Vagina (tissue), 2 donors: ENCODE measurements around the gene ATG4B. TPM values are rescaled to one million over a fixed set of nuclear protein-coding genes. Genes with fewer than 3 reads are reported as not detected.
A peak's percentile ranks its signal among the peaks of the same experiment; 100 is the strongest.
"Not testable (repeated sequence)": the region's sequence is repeated elsewhere in the genome, so short reads cannot be mapped to it uniquely, and the experiment has no call there.

Experiments
- DNase-seq, 2 donors: peaks; one replicate each; pipeline ENCODE4 v3.0.0-alpha.2; 2017; ENCODE audit errors: extremely low spot score in 2 of 2
- H3K27ac ChIP-seq: fragments of 200-600 bp; sonication (generic); one replicate; pipeline ENCODE4 v1.5.1; 2019
- H3K27me3 ChIP-seq: fragments of 200-600 bp; sonication (generic); one replicate; pipeline ENCODE4 v1.5.1; 2019
- H3K36me3 ChIP-seq, 2 donors: fragments of 200-600 bp; sonication (generic); one replicate each; pipeline ENCODE4 v1.5.1; 2017 to 2019
- H3K4me1 ChIP-seq: fragments of 200-600 bp; sonication (generic); one replicate; pipeline ENCODE4 v1.5.1; 2019
- H3K4me3 ChIP-seq, 2 donors: fragments of 200-600 bp; sonication (generic); 1 replicate in 1 of 2; 2 replicates in 1 of 2; pipeline ENCODE4 v1.5.1; 2016 to 2019
- H3K9me3 ChIP-seq: fragments of 200-600 bp; sonication (generic); one replicate; pipeline ENCODE4 v1.5.1; 2019
- POLR2A ChIP-seq, 2 donors: fragments of 450-650 bp; IDR thresholded peaks; one replicate each; pipeline ENCODE4 v1.6.1; 2017; ENCODE audit warnings: antibody characterized with exemption in 2 of 2, mild to moderate bottlenecking in 2 of 2, moderate library complexity in 2 of 2
- POLR2AphosphoS5 ChIP-seq, 2 donors: sonication (generic); formaldehyde crosslinking; IDR thresholded peaks; one replicate each; pipeline ENCODE4 v1.9.0; 2017; ENCODE audit warnings: antibody characterized with exemption in 2 of 2, mild to moderate bottlenecking in 2 of 2, low read depth in 1 of 2; ENCODE audit not compliant: insufficient read depth in 1 of 2
- intact Hi-C: fragments of 100-400 bp; cut with DNase I; formaldehyde crosslinking; loops from one replicate; pipeline ENCODE4 v1.15.1; 2023
- total RNA-seq: library from RNA; depleted of rRNA; stranded (reverse); fragments of >200 nt; gene quantifications from one replicate; pipeline ENCODE4 v1.2.3, GENCODE V29; 2016
- TF ChIP-seq, protein P1 (sequence below), 3 experiments: fragments of 450-650 bp in 2 of 3; fragments of 200-600 bp in 1 of 3; sonication (generic) in 1 of 3; IDR thresholded peaks; one replicate each; pipeline ENCODE4 v1.5.1; 2017 to 2019; ENCODE audit warnings: antibody characterized with exemption in 3 of 3, mild to moderate bottlenecking in 2 of 3, moderate library complexity in 2 of 3

Gene ATG4B
- 104 TPM for total RNA-seq

GRCh38 chr2:241637018-241637794 is at the start of gene ATG4B, which contains the start of gene THAP4:
Gene ATG4B, plus strand, starts transcription at chr2:241637693. Its CDS starts 22 bp downstream, at chr2:241637715.
Gene THAP4, minus strand, starts transcription at chr2:241637158. Its CDS starts 141 bp downstream, at chr2:241637017.
- H3K27me3 ChIP-seq, result no peaks in the 10 kb centered on the region
- peak within 1 kb of the TSS; percentile 82 to 87 for H3K4me3 ChIP-seq
- intact Hi-C loops, result loop anchor here (5.0 kb wide), 1 partner anchor 320 kb away; the partner anchor contains the start of genes HDLBP and SEPTIN2
- TF ChIP-seq, protein P1, sequence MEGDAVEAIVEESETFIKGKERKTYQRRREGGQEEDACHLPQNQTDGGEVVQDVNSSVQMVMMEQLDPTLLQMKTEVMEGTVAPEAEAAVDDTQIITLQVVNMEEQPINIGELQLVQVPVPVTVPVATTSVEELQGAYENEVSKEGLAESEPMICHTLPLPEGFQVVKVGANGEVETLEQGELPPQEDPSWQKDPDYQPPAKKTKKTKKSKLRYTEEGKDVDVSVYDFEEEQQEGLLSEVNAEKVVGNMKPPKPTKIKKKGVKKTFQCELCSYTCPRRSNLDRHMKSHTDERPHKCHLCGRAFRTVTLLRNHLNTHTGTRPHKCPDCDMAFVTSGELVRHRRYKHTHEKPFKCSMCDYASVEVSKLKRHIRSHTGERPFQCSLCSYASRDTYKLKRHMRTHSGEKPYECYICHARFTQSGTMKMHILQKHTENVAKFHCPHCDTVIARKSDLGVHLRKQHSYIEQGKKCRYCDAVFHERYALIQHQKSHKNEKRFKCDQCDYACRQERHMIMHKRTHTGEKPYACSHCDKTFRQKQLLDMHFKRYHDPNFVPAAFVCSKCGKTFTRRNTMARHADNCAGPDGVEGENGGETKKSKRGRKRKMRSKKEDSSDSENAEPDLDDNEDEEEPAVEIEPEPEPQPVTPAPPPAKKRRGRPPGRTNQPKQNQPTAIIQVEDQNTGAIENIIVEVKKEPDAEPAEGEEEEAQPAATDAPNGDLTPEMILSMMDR (IDR thresholded peaks at IDR 0.05), result no peak
- peak; percentile 43 to 73 for TF ChIP-seq POLR2AphosphoS5 (IDR thresholded peaks at IDR 0.05; ENCODE audit: insufficient read depth in 1 of 2, low read depth in 1 of 2)
- peak within 1 kb of the TSS; percentile 98 for H3K27ac ChIP-seq
- no peak for DNase-seq
- peaks cover 56% of the 10 kb centered on the region for H3K4me1 ChIP-seq
- peaks cover 0 to 15% of the 10 kb centered on the region in 2 donors for H3K36me3 ChIP-seq
- H3K9me3 ChIP-seq, result no peaks in the 10 kb centered on the region

GRCh38 chr2:241589863-241590262 is 47.6 kb upstream of the ATG4B start:
- H3K27ac ChIP-seq, H3K4me1 ChIP-seq, H3K27me3 ChIP-seq, intact Hi-C loops, H3K4me3 ChIP-seq, DNase-seq: not testable (repeated sequence)
- Histone ChIP-seq H3K36me3 (peaks cover 0 to 52% of the 10 kb centered on the region in 2 donors), H3K9me3 (peaks cover 22% of the 10 kb centered on the region)

DNA sequence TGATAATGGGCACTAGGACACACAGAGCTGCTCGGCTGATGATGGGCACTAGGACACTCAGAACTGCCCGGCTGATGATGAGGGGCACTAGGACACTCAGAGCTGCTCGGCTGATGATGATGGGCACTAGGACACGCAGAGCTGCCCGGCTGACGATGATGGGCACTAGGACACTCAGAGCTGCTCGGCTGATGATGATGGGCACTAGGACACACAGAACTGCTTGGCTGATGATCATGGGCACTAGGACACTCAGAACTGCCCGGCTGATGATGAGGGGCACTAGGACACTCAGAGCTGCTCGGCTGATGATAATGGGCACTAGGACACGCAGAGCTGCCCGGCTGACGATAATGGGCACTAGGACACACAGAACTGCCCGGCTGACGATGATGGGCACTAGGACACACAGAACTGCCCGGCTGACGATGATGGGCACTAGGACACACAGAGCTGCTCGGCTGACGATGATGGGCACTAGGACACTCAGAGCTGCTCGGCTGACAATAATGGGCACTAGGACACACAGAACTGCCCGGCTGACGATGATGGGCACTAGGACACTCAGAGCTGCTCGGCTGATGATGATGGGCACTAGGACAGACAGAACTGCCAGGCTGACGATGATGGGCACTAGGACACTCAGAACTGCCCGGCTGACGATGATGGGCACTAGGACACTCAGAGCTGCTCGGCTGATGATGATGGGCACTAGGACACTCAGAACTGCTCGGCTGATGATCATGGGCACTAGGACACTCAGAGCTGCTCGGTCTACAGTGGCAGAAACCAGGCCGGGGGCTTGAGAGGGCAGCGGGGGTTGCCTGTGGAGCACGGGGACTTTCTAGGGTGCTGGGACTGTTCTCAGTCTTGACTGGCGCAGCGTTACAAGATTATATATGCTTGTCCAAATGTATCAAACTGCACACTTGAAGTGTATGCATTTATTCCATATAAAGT is 46.7 kb upstream of the ATG4B start:
- H3K4me1 ChIP-seq, intact Hi-C loops, H3K27me3 ChIP-seq, H3K4me3 ChIP-seq, H3K27ac ChIP-seq, DNase-seq: not testable (repeated sequence)
- H3K36me3 ChIP-seq, result peaks cover 0 to 51% of the 10 kb centered on the region in 2 donors
- H3K9me3 ChIP-seq, result peaks cover 22% of the 10 kb centered on the region

- no peak for DNase-seq
- no peak for TF ChIP-seq POLR2AphosphoS5 (IDR thresholded peaks at IDR 0.05; ENCODE audit: insufficient read depth in 1 of 2, low read depth in 1 of 2)
- TF ChIP-seq POLR2A (IDR thresholded peaks at IDR 0.05), result no peak
- TF ChIP-seq, protein P1 (IDR thresholded peaks at IDR 0.05), result no peak
- intact Hi-C loops, result no loop called here
- Histone ChIP-seq H3K27me3 (no peaks in the 10 kb centered on the region), H3K9me3 (peaks cover 7% of the 10 kb centered on the region), H3K4me1 (no peaks in the 10 kb centered on the region), H3K36me3 (peaks cover 0 to 38% of the 10 kb centered on the region in 2 donors), H3K27ac (no peak overlapping the region), H3K4me3 (no peak overlapping the region)
Observed at GRCh38 chr2:241592126-241592845, 45.2 kb upstream of the ATG4B start.

DNA sequence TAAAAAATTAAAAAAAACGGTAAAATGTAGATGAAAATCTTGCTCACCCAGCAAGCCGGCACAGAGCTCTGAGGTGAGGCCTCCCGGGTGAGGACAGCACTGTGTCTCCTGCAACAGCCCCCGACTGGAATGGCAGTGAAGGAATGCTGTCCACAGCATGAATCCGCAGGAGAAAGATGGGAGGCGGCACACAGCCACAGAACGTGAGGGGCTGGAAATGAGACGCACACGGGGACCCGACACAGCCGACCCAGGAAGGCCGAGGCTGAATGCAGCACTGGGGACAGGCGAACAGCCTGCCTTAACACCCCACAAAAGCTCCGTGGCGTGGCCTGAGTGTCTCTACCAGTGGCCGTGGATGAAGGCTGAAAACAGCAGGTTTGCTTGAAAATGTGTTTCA is 44.2 kb upstream of the ATG4B start:
- Histone ChIP-seq H3K4me1 (no peaks in the 10 kb centered on the region), H3K4me3 (no peak overlapping the region), H3K27ac (no peak overlapping the region), H3K9me3 (no peaks in the 10 kb centered on the region), H3K27me3 (no peaks in the 10 kb centered on the region), H3K36me3 (peaks cover 0 to 29% of the 10 kb centered on the region in 2 donors)
- TF ChIP-seq, protein P1 (IDR thresholded peaks at IDR 0.05), result no peak
- no peak for TF ChIP-seq POLR2A (IDR thresholded peaks at IDR 0.05)
- TF ChIP-seq POLR2AphosphoS5 (IDR thresholded peaks at IDR 0.05; ENCODE audit: insufficient read depth in 1 of 2, low read depth in 1 of 2), result no peak
- DNase-seq, result no peak
- intact Hi-C loops, result no loop called here
